Astrocyte of the cerebellum (primary cell): Measurements from ENCODE around the gene MS4A8.

Experiments
- DNase-seq: peaks from one replicate; pipeline ENCODE4 v3.0.0-alpha.2; 2011; ENCODE audit warnings: low read depth
- H3K4me3 ChIP-seq: 2 replicates; pipeline ENCODE4 v1.5.1; 2011; ENCODE audit warnings: mild to moderate bottlenecking, low read depth, low read length, moderate library complexity
- CTCF ChIP-seq: IDR thresholded peaks from 2 replicates; pipeline ENCODE4 v1.5.1; 2012; ENCODE audit warnings: low read length, low read depth, moderate library complexity, mild to moderate bottlenecking; ENCODE audit errors: missing control alignments
- in situ Hi-C: cut with HindIII; loops from 2 replicates; pipeline ENCODE4 v1.10.0; 2017; ENCODE audit warnings: low sequenced_read_pairs

Gene MS4A8

GRCh38 chr11:60741421-60741820 lies 42.0 kb downstream of the MS4A8 start:
- no peak for TF ChIP-seq CTCF
- H3K4me3 ChIP-seq: no peak overlapping the region
- in situ Hi-C loops: no loop called here

GRCh38 chr11:60743058-60743457 lies 43.6 kb downstream of the MS4A8 start:
- no peak for TF ChIP-seq CTCF
- DNase-seq: no peak
- in situ Hi-C loops: no loop called here
- H3K4me3 ChIP-seq: no peak overlapping the region

More at GRCh38 chr11:60741421-60741820, 42.0 kb downstream of the MS4A8 start:
- no peak for DNase-seq

- H3K4me3 ChIP-seq: no peak overlapping the region
- DNase-seq: no peak
- no peak for TF ChIP-seq CTCF
- in situ Hi-C loops: no loop called here
These were observed 44.7 kb downstream of the MS4A8 start for GRCh38 chr11:60744114-60744513.

DNA sequence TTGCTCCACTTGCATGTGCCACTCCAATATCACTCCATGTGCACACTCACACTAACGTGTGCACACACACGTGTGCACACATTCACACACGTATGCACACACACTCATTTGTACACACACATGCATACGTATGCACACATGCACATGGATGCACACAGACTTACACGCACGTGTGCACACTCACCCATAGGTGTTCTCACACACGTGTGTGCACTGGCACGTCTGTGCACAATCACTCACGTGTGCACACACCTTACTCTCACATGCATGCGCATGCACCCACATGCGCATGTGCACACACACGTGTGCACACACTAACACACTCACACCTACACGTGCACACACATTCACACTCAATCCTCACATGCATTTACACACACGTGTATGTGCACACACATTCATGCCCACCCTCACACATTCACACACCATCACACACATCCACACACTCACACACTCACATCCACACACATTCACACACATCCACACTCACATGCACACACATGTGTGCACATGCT lies 48.0 kb downstream of the MS4A8 start:
- DNase-seq: no peak
- in situ Hi-C loops: no loop called here
- TF ChIP-seq CTCF: no peak
- H3K4me3 ChIP-seq: no peak overlapping the region

GRCh38 chr11:60748225-60748624 lies 48.8 kb downstream of the MS4A8 start:
- no peak for TF ChIP-seq CTCF
- DNase-seq: no peak
- in situ Hi-C loops: no loop called here
- no peak overlapping the region for H3K4me3 ChIP-seq

GRCh38 chr11:60748821-60749220 lies 49.4 kb downstream of the MS4A8 start:
- in situ Hi-C loops: no loop called here
- H3K4me3 ChIP-seq: no peak overlapping the region
- TF ChIP-seq CTCF: no peak
- no peak for DNase-seq

GRCh38 chr11:60750911-60751310 lies 51.5 kb downstream of the MS4A8 start:
- no peak for TF ChIP-seq CTCF
- no peak overlapping the region for H3K4me3 ChIP-seq
- DNase-seq: no peak
- in situ Hi-C loops: no loop called here
